ENCODE measurements around the gene SIL1.

- TF ChIP-seq CTCF (IDR thresholded peaks at IDR 0.05) (no peak), EP300 (IDR thresholded peaks at IDR 0.05) (no peak), POLR2A (IDR thresholded peaks at IDR 0.05) (no peak)
Observed at GRCh38 chr5:138946831-138947560, 251.2 kb downstream of the SIL1 start.
